CD4-positive, alpha-beta T cell (primary cell): ENCODE results near the gene FLG. TPM values are rescaled to one million over a fixed set of nuclear protein-coding genes. Genes with fewer than 3 reads are reported as not detected.
"Not testable (repeated sequence)": the region's sequence is repeated elsewhere in the genome, so short reads cannot be mapped to it uniquely, and the experiment has no call there.

Experiments
- ATAC-seq: fragments of 200-7000 bp; cut with Tn5 transposase; one replicate; pipeline ENCODE4 v1.10.0; 2022; ENCODE audit warnings: mild to moderate bottlenecking; ENCODE audit not compliant: poor library complexity
- CTCF ChIA-PET: fragments of 350-600 bp; sonication (Branson Sonifier 250); formaldehyde crosslinking; loops from one replicate; lab custom pipeline; 2021; ENCODE audit warnings: antibody characterized with exemption, inconsistent platforms; lab: Charles Lee
- POLR2A ChIA-PET: fragments of 350-600 bp; sonication (Branson Sonifier 250); formaldehyde crosslinking; loops from one replicate; lab custom pipeline; 2021; ENCODE audit warnings: antibody characterized with exemption, inconsistent platforms; lab: Charles Lee
- DNase-seq, 14 experiments: peaks; one replicate each; pipeline ENCODE4 v3.0.0-alpha.2; 2013 to 2020; ENCODE audit warnings: mixed read lengths in 2 of 14
- H3K27ac ChIP-seq, 2 donors: one replicate each; pipeline versions ENCODE4 v1.5.1 to v1.7.0; 2013; ENCODE audit warnings: low read length in 2 of 2, low read depth in 1 of 2, mild to moderate bottlenecking in 1 of 2
- H3K27me3 ChIP-seq, 2 experiments: 1 replicate in 1 of 2; 2 replicates in 1 of 2; pipeline versions ENCODE4 v1.6.1 to v1.7.0; 2013; ENCODE audit warnings: low read length in 2 of 2, control low read depth in 1 of 2, mild to moderate bottlenecking in 1 of 2, moderate library complexity in 1 of 2; ENCODE audit not compliant: insufficient read depth in 2 of 2, control insufficient read depth in 1 of 2
- H3K36me3 ChIP-seq: one replicate; pipeline ENCODE4 v1.6.1; 2013; ENCODE audit warnings: low read length, control low read depth; ENCODE audit not compliant: insufficient read depth
- H3K4me1 ChIP-seq: one replicate; pipeline ENCODE4 v1.6.1; 2013; ENCODE audit warnings: low read length, control low read depth; ENCODE audit not compliant: insufficient read depth
- H3K4me3 ChIP-seq: one replicate; pipeline ENCODE4 v1.5.1; 2013; ENCODE audit warnings: mild to moderate bottlenecking, low read length, moderate library complexity
- H3K9me3 ChIP-seq, 2 experiments: 1 replicate in 1 of 2; 2 replicates in 1 of 2; pipeline versions ENCODE4 v1.6.1 to v1.7.0; 2013; ENCODE audit warnings: low read length in 2 of 2, mild to moderate bottlenecking in 2 of 2, control low read depth in 1 of 2, moderate library complexity in 1 of 2; ENCODE audit not compliant: control insufficient read depth in 1 of 2, insufficient read depth in 1 of 2
- H3K27ac Mint-ChIP-seq: one replicate; pipeline ENCODE4 v1.8.0; 2020; ENCODE audit warnings: mixed read lengths
- H3K27me3 Mint-ChIP-seq: one replicate; pipeline ENCODE4 v1.8.0; 2021; ENCODE audit warnings: mixed read lengths
- H3K36me3 Mint-ChIP-seq: one replicate; pipeline ENCODE4 v1.8.0; 2021; ENCODE audit warnings: low read depth, mixed read lengths
- H3K4me1 Mint-ChIP-seq: one replicate; pipeline ENCODE4 v1.8.0; 2021; ENCODE audit warnings: low read depth, mixed read lengths
- H3K4me3 Mint-ChIP-seq: one replicate; pipeline ENCODE4 v1.8.0; 2020; ENCODE audit warnings: mild to moderate bottlenecking, mixed read lengths
- H3K9me3 Mint-ChIP-seq: one replicate; pipeline ENCODE4 v1.8.0; 2020; ENCODE audit warnings: mixed read lengths
- intact Hi-C, 2 experiments: fragments of 100-400 bp; cut with DNase I in 1 of 2; cut with micrococcal nuclease in 1 of 2; formaldehyde crosslinking; loops; one replicate each; pipeline versions ENCODE4 v1.15.1 to v1.9.0; 2023 to 2025; cut with DNase I, micrococcal nuclease
- total RNA-seq, 174 experiments: library from RNA in 2 of 174; stranded (reverse) in 2 of 174; gene quantifications; one replicate each; pipeline ENCODE4 v1.2.3 and lab custom pipeline; 2021 to 2026
- TF ChIP-seq, protein P1 (sequence below): fragments of 200-600 bp; IDR thresholded peaks from one replicate; pipeline ENCODE4 v1.8.0; 2022; ENCODE audit warnings: antibody characterized with exemption, mild to moderate bottlenecking

Gene FLG
- total RNA-seq, 2 experiments from 2014 or later: not detected

DNA sequence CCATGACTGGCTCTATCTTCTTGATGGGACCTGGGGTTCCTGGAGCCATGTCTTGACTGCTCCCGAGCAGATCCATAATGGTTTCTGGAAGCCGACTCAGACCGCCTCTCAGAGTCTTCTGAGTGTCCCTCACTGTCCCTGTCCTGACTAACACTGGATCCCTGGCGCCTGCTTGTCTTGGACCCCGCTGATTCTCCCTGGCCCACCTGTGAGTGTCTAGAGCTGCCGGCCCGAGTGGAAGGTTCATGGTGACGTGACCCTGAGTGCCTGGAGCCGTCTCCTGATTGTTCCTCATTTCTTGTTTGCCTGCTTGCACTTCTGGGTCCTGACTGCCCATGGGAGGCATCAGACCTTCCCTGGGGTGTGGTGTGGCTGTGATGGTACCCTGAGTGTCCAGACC is 15.1 kb downstream of the FLG start:
- Mint-ChIP-seq H3K27ac (no peak overlapping the region), H3K4me1 (no peaks in the 10 kb centered on the region), H3K27me3 (peaks cover 24% of the 10 kb centered on the region), H3K36me3 (no peaks in the 10 kb centered on the region), H3K9me3 (no peaks in the 10 kb centered on the region), H3K4me3 (no peak overlapping the region)
- Histone ChIP-seq H3K9me3 (peaks cover 0 to 13% of the 10 kb centered on the region in 2 experiments), H3K27me3 (peaks cover 0 to 2% of the 10 kb centered on the region in 2 experiments), H3K36me3 (no peaks in the 10 kb centered on the region), H3K4me1 (no peaks in the 10 kb centered on the region), H3K4me3 (no peak overlapping the region), H3K27ac (no peak overlapping the region)
- TF ChIP-seq, protein P1, sequence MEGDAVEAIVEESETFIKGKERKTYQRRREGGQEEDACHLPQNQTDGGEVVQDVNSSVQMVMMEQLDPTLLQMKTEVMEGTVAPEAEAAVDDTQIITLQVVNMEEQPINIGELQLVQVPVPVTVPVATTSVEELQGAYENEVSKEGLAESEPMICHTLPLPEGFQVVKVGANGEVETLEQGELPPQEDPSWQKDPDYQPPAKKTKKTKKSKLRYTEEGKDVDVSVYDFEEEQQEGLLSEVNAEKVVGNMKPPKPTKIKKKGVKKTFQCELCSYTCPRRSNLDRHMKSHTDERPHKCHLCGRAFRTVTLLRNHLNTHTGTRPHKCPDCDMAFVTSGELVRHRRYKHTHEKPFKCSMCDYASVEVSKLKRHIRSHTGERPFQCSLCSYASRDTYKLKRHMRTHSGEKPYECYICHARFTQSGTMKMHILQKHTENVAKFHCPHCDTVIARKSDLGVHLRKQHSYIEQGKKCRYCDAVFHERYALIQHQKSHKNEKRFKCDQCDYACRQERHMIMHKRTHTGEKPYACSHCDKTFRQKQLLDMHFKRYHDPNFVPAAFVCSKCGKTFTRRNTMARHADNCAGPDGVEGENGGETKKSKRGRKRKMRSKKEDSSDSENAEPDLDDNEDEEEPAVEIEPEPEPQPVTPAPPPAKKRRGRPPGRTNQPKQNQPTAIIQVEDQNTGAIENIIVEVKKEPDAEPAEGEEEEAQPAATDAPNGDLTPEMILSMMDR: no peak
- intact Hi-C loops: no loop called here
- DNase-seq: no peak
- POLR2A ChIA-PET: no interaction called here
- CTCF ChIA-PET: no interaction called here
- no peak for ATAC-seq

DNA sequence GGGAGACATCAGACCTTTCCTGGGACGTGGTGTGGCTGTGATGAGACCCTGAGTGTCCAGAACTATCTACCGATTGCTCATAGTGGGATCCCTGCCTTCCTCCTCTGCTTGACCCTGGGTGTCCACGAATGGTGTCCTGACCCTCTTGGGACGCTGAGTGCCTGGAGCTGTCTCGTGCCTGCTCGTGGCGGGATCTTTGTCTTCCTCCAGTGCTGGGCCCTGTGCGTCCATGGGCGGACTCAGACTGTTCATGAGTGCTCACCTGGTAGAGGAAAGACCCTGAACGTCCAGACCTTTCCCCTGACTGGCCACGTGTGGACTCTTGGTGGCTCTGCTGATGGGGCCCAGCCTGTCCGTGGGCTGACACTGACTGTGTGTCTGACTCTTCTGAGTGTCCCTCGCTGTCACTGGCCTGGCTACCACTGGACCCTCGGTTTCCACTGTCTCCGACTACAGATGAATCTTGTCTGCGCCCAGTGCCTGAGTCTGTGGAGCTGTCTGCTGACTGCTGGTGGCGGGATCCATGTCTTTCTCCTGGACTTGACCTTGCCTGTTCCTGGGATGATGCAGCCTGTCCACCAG is 15.6 kb downstream of the FLG start:
- peaks cover 22% of the 10 kb centered on the region for H3K27me3 Mint-ChIP-seq
- H3K9me3 Mint-ChIP-seq, H3K27me3 ChIP-seq, H3K4me1 ChIP-seq, H3K27ac Mint-ChIP-seq, ATAC-seq, H3K36me3 ChIP-seq, H3K36me3 Mint-ChIP-seq, H3K4me3 Mint-ChIP-seq, POLR2A ChIA-PET, intact Hi-C loops, H3K4me3 ChIP-seq, CTCF ChIA-PET, DNase-seq, H3K27ac ChIP-seq, H3K4me1 Mint-ChIP-seq: not testable (repeated sequence)
- H3K9me3 ChIP-seq: peaks cover 0 to 13% of the 10 kb centered on the region in 2 experiments

DNA sequence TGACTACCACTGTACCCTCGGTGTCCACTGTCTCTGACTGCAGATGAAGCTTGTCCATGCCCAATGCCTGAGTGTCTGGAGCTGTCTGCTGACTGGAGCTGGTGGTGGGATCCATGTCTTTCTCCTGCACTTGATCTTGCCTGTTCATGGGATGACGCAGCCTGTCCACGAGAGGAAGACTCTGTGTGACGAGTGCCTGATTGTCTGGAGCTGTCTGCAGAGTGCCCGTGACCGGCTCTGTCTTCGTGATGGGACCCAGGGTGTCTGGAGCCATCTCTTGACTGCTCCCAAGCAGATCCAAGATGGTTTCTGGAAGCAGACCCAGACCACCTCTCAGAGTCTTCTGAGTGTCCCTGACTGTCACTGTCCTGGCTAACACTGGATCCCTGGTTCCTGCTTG is 16.3 kb downstream of the FLG start:
- H3K9me3 Mint-ChIP-seq, DNase-seq, CTCF ChIA-PET, H3K27ac Mint-ChIP-seq, POLR2A ChIA-PET, H3K4me1 Mint-ChIP-seq, H3K27ac ChIP-seq, ATAC-seq, H3K4me3 Mint-ChIP-seq, H3K36me3 ChIP-seq, H3K4me3 ChIP-seq, H3K27me3 ChIP-seq, H3K36me3 Mint-ChIP-seq, intact Hi-C loops, H3K4me1 ChIP-seq: not testable (repeated sequence)
- peaks cover 0 to 13% of the 10 kb centered on the region in 2 experiments for H3K9me3 ChIP-seq
- H3K27me3 Mint-ChIP-seq: peaks cover 15% of the 10 kb centered on the region

DNA sequence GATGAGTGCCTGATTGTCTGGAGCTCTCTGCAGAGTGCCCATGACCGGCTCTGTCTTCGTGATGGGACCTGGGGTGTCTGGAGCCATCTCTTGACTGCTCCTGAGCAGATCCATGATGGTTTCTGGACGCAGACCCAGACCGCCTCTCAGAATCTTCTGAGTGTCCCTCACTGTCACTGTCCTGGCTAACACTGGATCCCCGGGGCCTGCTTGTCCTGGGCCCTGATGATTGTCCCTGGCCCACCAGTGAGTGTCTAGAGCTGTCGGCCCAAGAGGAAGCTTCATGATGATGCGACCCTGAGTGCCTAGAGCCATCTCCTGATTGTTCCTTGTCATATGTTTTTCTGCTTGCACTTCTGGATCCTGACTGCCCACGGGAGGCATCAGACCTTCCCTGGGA is 17.1 kb downstream of the FLG start:
- H3K4me1 ChIP-seq, H3K27ac Mint-ChIP-seq, H3K4me3 Mint-ChIP-seq, H3K27me3 ChIP-seq, H3K36me3 ChIP-seq, H3K4me1 Mint-ChIP-seq, DNase-seq, ATAC-seq, H3K36me3 Mint-ChIP-seq, CTCF ChIA-PET, intact Hi-C loops, POLR2A ChIA-PET, H3K9me3 Mint-ChIP-seq, H3K4me3 ChIP-seq, H3K27ac ChIP-seq: not testable (repeated sequence)
- peaks cover 0 to 13% of the 10 kb centered on the region in 2 experiments for H3K9me3 ChIP-seq
- peaks cover 11% of the 10 kb centered on the region for H3K27me3 Mint-ChIP-seq

DNA sequence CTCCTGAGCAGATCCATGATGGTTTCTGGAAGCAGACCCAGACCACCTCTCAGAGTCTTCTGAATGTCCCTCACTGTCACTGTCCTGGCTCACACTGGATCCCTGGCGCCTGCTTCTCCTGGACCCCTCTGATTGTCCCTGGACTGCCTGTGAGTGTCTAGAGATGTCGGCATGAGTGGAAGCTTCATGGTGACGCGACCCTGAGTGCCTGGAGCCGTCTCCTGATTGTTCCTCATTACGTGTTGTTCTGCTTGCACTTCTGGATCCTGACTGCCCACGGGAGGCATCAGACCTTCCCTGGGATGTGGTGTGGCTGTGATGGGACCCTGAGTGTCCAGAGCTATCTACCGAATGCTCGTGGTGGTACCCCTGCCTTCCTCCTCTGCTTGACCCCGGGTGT is 18.9 kb downstream of the FLG start:
- H3K27me3 Mint-ChIP-seq, H3K9me3 Mint-ChIP-seq, intact Hi-C loops, ATAC-seq, H3K27me3 ChIP-seq, CTCF ChIA-PET, H3K27ac Mint-ChIP-seq, H3K27ac ChIP-seq, H3K36me3 Mint-ChIP-seq, POLR2A ChIA-PET, H3K4me3 ChIP-seq, H3K4me1 ChIP-seq, H3K4me1 Mint-ChIP-seq, H3K36me3 ChIP-seq, H3K4me3 Mint-ChIP-seq, DNase-seq: not testable (repeated sequence)
- H3K9me3 ChIP-seq: peaks cover 0 to 13% of the 10 kb centered on the region in 2 experiments

DNA sequence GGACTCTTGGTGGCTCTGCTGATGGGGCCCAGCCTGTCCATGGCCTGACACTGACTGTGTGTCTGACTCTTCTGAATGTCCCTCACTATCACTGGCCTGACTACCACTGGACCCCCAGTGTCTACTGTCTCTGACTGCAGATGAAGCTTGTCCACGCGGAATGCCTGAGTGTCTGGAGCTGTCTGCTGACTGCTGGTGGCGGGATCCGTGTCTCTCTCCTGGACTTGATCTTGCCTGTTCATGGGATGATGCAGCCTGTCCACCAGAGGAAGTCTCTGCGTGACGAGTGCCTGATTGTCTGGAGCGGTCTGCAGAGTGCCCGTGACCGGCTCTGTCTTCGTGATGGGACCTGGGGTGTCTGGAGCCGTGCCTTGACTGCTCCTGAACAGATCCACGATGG is 20.3 kb downstream of the FLG start:
- CTCF ChIA-PET, H3K27ac ChIP-seq, H3K4me3 Mint-ChIP-seq, H3K9me3 Mint-ChIP-seq, H3K4me1 ChIP-seq, H3K27me3 Mint-ChIP-seq, H3K36me3 Mint-ChIP-seq, H3K27me3 ChIP-seq, H3K4me3 ChIP-seq, H3K4me1 Mint-ChIP-seq, H3K9me3 ChIP-seq, DNase-seq, intact Hi-C loops, H3K36me3 ChIP-seq, POLR2A ChIA-PET, H3K27ac Mint-ChIP-seq, ATAC-seq: not testable (repeated sequence)
